NCI-H2081 (cell line): ENCODE results near the gene SHANK2.

Experiments
- DNase-seq, 2 experiments: peaks; one replicate each; lab custom pipeline; 2025; lab: John Stamatoyannopoulos, UW

The SHANK2 gene

GRCh38 chr11:71252269-71252769, at the start of gene SHANK2:
Gene SHANK2, minus strand, starts transcription at chr11:71252577. Its CDS starts 105,251 bp downstream, at chr11:71147326.
- no peak for DNase-seq

DNA sequence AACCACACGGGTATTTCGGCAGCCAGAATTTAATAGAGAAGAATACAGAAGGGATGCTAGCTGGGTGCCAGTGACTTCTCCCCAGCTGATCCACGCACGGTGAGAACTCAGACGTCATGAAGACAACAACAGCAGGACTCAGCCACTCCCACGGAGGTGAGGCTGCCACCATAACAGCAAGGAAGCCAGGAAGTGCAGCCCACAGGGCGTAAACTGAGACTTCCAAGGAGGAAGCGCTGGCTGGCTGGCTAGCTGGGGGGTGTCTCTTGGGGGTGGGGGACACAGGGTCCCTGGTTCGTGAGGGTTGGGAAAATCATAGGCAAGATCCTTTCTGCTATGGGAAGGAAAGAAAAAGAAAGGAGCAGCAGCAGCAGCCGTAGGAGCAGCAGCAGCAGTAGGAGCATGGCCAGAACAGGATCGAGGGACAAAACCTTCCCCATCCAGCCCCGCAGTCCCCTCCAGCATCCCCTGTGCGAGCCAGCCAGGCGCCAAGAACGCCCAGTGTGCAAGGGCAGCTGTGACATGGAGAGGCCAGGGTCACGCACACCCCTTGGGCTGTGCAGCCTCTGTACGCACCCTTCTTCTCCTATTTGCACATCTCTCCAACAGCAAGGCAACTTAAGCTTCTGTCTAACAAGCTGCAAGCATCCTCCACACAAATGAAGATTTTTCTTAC, 49.6 kb upstream of the SHANK2 start:
- no peak for DNase-seq

- no peak for DNase-seq
Observed at GRCh38 chr11:71301046-71301857, 48.9 kb upstream of the SHANK2 start.

DNA sequence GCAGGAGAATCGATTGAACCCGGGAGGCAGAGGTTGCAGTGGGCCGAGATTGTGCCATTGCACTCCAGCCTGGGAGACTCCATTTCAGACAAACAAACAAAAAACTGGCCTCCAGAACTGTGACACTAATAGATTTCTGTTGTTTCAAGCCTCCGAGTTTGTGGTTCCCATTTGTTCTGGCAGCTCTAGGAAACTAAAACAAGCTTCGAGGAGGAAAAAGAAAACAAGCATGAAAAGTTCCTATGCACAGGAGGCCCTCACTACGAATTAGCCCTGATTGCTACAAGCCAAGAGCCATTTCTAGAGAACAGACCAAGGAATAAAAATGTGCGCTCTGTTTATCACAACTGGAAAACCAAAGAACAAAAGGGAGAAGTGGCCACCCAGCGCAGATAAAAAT, 47.8 kb upstream of the SHANK2 start:
- DNase-seq, result no peak

- DNase-seq, result no peak
Observed at GRCh38 chr11:71298761-71299181, 46.4 kb upstream of the SHANK2 start.

DNA sequence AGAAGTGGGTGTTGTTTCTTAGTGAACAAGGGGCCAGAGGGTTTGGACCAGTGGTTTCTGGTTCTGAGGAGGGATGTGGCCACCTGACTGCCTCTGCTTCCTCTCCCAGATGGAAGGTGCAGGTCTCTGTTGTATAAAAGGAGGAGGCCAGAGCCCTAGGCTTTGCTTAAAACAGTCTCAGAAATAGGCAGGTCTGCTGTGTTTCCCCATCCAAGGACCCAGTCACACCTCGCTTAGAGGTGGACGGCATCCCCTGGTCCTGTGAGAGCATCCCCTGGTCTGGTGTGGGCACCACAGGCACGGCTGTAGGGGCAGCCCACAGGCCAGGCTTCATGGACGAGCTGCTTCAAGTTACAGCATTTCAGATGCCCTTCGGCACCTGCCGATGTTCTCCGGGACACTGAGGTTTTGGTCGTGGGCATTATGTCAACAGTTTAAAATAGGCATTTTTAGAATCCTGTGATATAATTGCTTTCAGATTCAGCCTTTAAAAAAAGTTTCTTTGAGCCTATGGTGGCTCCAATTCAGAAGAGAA, 45.7 kb upstream of the SHANK2 start:
- DNase-seq, result no peak

GRCh38 chr11:71294846-71295600, 42.6 kb upstream of the SHANK2 start:
- DNase-seq, result no peak

GRCh38 chr11:71293961-71294782, 41.8 kb upstream of the SHANK2 start:
- DNase-seq, result no peak

DNA sequence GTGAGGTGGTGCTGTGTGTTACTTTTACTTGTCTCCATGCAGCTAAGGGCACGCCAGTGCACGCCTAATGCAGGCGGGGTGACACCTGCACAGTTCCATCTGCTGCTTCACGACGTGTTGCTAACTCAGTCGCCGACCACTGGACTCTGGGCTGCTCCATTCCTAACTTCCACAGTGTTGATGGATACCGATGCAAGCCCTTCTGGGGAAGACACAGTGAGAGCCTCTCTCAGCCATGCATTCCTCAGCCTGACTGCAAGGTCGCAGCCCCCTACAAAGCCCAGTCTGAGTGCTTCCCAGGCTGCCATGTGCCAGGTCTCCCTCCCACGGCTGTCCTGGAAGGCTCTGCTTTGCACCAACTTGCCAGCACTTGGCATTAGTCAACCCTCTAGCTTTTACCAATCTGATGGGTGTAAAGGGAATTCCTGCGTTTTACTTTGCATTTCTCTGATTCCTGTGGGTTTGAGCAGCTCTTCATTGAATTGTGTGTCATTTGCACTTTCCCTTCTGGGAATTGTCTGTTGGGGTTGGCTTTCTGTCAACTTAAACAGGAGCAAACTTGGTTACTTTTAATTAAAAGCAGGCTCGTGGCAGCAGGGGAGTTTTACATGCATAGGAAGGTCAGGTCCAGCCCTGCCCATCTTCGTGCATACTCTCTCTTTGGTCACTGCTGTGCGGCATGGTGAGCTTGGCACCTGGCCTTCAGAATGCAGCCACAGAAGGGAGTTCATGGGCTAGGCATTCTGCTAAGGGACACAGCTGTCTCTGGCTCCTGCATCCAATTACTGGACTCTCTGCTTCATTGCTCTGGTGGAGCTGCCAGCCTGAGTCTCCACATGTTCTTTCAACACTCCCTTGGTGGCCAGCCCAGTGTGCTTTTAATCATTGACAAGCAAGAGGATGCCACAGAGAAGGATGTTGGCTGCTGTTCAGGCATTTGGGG, 34.6 kb upstream of the SHANK2 start:
- DNase-seq, result no peak

- no peak for DNase-seq
Observed at GRCh38 chr11:71285111-71285510, 32.7 kb upstream of the SHANK2 start.

DNA sequence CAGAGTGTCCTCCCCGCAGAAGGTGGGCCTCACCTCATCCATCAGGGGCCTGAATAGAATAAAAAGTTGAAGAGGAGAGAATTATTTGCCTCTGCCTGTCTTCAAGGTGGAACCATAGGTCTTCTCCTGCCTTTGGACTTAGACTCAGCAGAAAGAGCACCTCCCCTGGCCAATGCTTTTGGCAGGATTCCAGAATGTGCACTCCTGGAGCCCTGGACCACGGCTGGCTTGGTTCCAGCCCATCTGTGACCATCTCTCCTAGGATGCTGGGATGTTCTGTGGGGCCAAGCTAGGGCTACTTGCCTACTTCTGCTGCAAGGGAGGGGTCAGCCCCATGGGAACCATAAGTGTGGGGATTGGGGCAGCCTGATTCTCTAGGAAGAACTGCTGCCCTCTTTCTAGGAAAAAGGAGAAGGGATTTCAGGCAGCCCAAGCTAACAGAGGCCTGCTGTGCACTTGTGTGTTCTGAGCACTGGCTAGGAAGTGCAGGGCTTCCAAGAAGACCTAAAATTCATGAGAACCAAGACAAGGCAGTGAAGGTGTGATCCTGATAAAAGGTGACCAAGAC, 32.2 kb upstream of the SHANK2 start:
- no peak for DNase-seq

- no peak for DNase-seq
Observed at GRCh38 chr11:71283971-71284441, 31.6 kb upstream of the SHANK2 start.

DNA sequence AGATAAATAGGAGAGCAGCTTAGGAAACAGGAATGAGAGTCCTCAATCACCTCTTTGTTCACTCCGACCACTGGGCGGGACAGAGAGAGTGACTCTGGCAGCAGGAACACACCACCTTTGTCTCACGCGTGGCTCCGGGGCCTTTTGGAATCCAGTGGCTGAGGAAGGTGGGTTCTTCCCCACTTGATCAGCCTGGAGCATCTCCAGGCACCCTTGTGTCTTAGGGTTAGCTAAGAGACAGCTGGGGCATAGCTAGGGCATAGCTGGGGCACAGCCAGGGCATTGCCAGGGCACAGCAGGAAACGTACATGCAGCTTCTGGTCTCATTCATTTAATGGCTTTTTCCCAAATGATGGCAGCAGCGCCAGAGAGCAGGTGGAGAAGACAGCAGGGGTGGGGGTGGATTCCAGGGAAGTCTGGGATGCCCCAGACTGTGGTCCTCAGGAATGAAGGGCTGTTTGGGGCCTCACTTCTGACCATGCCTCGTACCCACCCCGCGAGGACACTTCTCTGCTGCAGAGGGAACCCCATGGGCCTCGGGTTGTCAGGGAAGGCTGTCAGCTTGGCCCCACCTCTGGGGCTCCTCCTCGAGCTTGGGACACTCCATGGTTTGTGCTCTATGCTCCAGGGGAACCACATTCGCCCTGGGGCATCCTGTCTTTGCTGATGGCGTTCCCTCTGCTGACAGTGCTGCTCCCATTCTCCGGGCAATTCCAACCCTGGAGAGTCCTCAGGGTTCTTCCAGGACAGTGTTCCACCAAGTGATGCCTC, 30.4 kb upstream of the SHANK2 start:
- no peak for DNase-seq

DNA sequence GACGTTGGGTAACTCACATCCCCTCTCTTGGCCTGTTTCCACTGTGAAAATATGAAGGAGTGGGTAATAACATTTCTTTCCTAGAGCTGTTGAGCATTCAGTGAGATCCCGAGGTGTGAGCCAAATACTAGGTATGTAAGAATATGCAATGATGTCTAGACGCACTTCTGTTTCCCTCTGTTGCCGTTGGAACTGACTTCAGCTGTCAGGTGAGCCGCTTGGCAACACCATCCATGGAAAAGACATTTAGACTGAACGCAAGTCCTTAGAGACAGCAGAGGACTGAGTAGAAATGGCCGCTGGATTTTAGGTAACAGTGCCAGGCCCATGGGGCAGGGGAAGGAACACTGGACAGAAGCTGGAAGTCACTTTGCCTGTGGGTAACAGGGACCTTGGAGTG, 29.5 kb upstream of the SHANK2 start:
- no peak for DNase-seq

DNA sequence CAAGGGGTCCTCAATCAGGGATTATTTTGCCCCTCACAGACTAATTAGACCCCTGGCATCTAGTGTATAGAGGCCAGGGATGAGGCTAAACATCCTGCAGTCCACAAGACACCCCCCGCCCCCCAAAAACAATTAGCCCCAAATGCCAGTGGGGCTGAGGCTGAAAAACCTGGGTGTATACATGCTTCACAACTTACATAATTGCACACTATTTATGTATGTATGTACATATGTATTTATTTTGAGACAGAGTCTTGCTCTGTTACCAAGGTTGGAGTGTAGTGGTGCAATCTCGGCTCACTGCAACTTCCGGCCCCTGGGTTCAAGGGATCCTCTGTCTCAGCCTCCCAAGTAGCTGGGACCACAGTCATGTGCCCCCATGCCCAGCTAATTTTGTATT, 28.8 kb upstream of the SHANK2 start:
- no peak for DNase-seq

- DNase-seq, result no peak
Observed at GRCh38 chr11:71279916-71280645, 27.7 kb upstream of the SHANK2 start.

DNA sequence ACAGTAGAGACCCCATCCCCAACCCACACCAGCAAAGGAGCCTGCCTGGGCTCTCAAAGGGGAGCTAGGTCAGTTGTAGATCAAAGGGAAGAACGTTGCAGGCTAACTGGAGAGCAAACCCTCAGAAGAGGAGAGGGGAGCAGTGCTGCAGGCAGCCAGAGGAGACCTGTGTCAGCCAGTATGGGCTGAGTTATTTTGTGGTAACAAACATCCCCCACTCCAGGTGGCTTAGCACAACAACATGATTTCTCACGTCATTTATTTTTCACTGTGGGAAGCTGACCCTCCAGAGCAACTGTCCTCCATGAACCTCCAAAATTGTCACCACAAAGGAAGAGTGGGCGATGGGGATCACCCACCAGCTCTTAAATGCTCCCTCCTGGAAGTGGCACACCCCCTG, 19.8 kb upstream of the SHANK2 start:
- no peak for DNase-seq
